Caki2 (cell line): ENCODE results near the gene PDIA4. TPM values are rescaled to one million over a fixed set of nuclear protein-coding genes. Genes with fewer than 3 reads are reported as not detected.
"Not testable (repeated sequence)": the region's sequence is repeated elsewhere in the genome, so short reads cannot be mapped to it uniquely, and the experiment has no call there.

Experiments
- DNase-seq: peaks from one replicate; pipeline ENCODE4 v3.0.0-alpha.2; 2015; ENCODE audit warnings: low read depth
- in situ Hi-C: cut with HindIII; loops from 2 replicates; pipeline ENCODE4 v1.10.0; 2016; ENCODE audit warnings: low sequenced_read_pairs, low pct_unique_long_range_greater_than_20kb, mixed read lengths
- total RNA-seq: library from RNA; depleted of rRNA; stranded (reverse); fragments of >200 nt; shearing (Covaris generic); gene quantifications from 2 replicates; pipeline ENCODE4 v1.2.3, GENCODE V29; 2014; ENCODE audit warnings: low replicate concordance

The PDIA4 gene
- total RNA-seq, 1 experiment from 2014 or later: 284 TPM

DNA sequence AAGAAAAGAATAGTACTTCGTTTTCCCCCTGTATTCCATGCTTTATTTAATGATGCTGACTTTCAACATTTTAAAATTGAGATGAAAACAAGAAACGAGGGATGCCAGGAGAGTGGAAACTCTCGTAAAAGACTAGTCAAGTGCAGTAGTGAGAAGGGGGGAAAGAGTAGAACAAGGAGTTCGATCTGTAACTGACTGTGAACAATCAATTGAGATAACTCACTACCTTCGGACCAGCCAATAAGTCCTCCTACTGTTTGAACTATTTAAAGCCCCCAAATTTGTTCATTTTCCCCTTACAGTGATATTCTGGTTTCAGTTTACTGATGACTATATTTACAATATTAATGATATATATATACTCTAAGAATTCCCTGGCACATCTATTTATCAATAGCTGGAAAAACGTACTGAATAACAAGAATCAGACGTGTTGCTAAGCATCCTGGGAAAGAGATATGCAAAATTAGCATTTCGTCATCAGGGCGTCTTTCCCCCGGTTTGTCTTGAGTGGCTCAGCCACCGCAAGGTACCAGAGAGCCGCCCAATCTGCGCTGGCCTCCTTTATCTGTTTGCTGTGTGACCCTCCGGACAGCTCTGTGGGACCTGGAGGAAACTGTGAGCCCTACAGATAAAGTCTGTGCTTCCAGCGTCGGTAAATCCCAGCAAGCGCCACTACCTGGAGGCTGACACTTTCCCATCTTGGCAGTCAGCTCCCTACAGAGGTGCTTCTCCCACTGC lies 41.1 kb downstream of the PDIA4 start:
- in situ Hi-C loops: no loop called here
- DNase-seq: peak; percentile 86

DNA sequence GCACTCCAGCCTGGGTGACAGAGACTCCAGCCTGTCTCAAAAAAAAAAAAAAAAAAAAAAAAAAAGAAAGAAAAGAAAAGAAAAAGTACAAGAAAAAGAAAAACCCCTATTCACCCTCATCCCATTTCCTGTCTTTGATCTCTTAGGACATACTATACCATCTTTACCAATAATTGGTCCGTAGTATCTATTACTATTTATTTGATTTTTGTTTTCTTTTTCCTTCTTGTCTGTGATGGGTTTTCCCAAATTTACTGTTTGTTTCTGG lies 41.6 kb downstream of the PDIA4 start:
- no peak for DNase-seq
- in situ Hi-C loops: no loop called here

DNA sequence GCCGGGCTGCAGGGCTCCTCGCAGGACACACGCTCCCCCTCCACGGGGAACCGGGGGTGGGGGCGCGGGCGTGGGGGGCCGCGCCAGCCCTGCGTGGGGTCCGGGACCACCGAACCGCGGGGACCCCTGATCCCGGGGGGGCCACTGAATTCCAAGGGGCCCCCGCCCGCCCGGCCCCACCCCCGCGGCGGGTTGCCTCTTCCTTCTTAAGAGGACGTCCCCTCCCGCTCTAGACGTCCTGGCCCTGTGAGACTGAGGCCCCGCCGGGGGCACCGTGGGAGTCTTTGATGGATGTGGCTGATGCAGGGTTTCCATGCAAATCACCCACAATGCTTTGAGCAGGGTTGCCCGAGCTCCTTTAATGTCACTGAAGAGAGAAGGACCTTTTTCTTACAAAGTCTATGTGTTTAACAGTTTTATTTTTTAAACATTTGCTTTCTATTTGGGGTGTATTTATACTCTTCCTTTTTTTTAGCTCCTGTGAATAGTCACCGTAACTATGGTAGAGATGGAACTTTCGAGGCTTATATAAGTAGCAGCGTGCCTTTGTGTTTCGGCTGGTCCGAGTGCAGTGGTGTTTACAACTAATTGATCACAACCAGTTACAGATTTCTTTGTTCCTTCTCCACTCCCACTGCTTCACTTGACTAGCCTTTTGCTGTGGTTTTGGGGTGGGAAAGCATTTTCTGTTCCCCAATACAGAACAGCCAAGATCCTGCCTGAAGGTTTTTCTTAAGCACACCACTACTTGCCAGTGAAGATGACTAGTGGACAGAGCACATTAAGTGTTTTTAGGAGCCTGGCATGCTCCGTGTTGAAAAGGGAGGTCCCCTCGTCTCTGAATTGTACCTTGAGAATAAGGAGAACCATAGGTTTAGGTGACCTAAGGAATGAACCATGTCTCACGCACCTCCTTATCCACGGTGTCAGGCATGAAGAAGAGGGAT lies 44.8 kb downstream of the PDIA4 start:
- peak; percentile 80 for DNase-seq
- in situ Hi-C loops: no loop called here

DNA sequence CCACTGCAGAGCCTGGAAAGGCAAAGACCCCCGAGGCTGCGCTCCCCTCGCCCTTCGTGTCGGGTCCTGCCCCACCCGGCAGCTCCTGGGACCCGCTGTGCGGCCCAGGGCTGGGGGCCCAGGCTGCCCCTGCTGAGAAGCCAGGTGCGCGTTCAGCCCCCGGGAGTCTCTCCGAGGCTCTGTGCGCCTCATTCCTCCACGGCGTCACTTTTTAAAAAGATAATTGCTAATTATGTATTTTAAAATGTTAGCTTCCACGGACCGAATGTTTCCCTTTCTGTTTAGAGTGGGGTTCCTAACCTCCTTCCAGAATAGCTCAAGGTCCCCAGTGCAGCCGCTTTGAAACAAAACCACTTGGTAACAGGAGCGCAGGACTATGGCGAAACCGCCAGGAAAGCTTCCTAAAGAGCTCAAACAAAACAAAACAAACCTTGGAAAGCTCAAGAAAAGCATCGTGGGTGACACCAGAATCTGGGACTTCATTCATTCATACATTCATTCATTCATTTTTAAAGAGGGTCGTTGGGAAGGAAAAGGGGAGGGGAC lies 45.6 kb downstream of the PDIA4 start:
- in situ Hi-C loops: no loop called here
- DNase-seq: no peak

DNA sequence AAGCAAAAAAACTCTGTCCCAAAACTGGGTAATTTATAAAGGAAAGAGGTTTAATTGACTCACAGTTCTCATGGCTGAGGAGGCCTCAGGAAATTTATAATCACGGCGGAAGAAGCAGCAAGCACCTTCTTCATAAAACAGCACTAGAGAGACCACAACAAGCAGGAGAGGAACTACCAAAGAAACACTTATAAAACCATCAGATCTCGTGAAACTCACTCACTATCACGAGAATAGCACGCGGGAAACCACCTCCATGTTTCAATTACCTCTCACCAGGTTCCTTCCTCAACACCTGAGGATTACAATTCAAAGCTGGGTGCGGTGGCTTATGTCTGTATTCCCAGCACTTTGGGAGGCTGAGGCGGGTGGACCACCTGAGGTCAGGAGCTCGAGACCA lies 48.5 kb downstream of the PDIA4 start:
- in situ Hi-C loops: no loop called here

DNA sequence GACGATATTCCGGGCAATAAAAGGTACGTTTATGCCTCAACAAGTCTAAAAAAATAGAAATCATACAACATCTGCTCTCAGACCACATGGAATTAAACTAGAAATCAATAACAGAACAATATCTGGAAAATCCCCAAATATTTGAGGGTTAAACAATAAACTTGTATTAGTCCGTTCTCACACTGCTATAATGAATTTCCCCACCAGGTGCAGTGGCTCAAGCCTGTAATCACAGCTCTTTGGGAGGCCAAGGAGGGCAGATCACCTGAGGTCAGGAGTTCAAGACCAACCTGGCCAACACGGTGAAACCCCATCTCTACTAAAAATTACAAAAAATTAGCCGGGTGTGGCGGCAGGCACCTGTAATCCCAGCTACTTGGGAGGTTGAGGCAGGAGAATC lies 49.2 kb downstream of the PDIA4 start:
- DNase-seq, in situ Hi-C loops: not testable (repeated sequence)

More for the DNA sequence above, 48.5 kb downstream of the PDIA4 start:
- no peak for DNase-seq

DNA sequence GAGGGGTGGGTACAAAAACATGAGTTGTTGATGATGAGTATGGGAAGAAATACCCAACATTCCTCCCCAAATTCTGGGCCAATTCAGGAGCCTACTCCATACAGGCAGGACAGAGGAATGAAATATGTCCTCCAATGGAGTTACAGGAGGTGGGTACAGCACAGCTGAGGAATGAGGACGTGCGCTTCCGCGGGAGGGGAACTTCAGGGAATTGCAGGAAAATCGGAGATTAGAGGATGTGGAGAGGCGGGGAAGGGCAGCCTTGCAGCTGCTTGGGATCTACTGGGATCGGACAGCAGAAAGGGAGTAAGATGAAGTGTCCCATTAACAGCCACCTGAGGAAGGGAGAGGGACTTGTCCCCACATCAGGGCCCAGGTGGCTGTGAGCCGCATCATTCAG lies 50.2 kb downstream of the PDIA4 start:
- no peak for DNase-seq
- in situ Hi-C loops: no loop called here

DNA sequence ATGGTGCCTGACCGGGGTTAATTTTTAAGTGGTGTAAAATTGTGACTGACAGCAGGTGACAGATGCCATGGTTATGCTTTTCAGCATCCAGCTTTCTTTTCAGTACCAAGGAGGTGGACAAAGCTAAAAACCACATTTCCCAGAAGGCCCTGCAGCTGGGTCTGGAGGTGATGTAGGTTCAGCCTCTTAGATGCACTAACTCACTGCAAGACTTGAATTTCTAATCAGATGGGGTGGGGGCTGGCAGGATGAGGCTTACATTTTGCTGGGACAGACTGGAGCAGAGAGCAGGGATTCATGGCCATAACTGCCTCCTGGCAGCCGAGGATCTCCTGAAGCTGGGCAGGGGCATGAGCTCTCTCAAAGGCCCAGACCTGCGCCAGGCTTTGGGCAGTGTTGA lies 52.4 kb downstream of the PDIA4 start:
- in situ Hi-C loops: no loop called here
- no peak for DNase-seq

DNA sequence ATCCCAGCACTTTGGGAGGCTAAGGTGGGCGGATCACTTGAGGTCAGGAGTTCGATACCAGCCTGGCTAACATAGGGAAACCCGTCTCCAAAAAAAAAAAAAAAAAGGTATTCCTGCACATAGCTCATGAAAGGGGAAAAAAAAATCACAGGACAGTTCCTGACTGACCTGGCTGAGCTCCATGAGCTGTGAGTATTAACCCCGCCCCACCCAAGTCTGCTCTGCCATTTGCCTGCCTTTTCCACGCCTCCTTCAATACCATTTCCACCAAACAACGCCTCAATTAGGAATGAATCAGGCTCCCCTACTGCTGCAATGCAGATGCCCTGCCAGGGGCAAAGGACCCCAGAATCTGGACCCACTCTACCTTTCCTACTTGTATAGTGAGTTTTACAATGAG lies 55.0 kb downstream of the PDIA4 start:
- in situ Hi-C loops: no loop called here

DNA sequence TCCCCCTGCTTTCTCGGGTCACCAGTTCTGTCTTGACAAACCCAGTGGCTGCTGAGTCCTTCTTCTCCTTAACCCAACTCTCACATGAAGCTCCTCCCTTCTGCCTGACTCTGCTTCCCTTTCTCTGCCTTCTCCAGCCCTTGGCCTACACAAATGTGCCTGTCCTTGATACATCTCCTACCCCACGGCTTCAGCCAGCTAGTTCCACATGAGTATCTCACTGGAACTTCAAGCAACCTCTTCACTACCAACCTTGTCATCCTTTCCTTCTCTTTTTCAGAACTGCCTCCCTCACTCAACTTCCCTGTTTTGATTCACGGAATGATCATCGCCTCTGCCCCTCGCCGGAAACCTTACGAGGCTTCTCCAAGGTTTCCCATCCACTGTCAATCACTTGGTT lies 55.9 kb downstream of the PDIA4 start:
- in situ Hi-C loops: no loop called here
- DNase-seq: no peak

More for the DNA sequence above, 55.0 kb downstream of the PDIA4 start:
- no peak for DNase-seq

DNA sequence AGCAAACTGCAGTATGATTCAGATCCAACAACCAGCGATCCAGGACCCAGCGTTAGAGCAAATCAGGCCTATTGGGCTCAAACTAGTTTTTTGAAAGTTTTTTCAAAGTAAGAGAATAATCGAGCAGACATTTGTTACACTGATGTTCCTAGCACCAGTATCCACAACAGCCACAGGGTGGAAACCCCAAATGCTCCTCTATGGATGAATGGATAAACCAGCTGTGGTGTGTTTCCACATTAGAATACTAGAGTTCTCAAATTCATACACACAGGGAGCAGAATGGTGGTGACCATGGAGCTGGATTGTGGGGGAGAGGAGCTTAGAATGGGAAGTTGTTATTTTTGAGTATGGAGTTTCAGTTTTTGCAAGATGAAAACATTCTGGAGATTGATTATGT lies 60.7 kb downstream of the PDIA4 start:
- no peak for DNase-seq
- in situ Hi-C loops: no loop called here

DNA sequence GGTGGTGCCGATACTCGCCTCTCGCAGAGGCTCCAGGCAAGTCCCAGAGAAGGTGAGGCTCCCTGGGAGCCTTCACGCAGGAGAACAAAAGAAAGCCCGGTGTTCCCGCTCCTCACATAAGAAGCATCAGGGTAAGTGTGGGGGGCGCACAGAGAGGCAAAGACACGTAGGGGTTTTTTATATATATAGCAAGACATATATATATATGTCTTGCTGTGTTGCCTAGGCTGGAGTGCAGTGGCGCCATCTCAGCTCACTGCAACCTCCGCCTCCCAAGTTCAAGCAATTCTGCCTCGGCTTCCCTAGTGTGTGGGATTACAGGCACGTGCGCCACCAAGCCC lies 61.3 kb downstream of the PDIA4 start:
- in situ Hi-C loops: no loop called here

DNA sequence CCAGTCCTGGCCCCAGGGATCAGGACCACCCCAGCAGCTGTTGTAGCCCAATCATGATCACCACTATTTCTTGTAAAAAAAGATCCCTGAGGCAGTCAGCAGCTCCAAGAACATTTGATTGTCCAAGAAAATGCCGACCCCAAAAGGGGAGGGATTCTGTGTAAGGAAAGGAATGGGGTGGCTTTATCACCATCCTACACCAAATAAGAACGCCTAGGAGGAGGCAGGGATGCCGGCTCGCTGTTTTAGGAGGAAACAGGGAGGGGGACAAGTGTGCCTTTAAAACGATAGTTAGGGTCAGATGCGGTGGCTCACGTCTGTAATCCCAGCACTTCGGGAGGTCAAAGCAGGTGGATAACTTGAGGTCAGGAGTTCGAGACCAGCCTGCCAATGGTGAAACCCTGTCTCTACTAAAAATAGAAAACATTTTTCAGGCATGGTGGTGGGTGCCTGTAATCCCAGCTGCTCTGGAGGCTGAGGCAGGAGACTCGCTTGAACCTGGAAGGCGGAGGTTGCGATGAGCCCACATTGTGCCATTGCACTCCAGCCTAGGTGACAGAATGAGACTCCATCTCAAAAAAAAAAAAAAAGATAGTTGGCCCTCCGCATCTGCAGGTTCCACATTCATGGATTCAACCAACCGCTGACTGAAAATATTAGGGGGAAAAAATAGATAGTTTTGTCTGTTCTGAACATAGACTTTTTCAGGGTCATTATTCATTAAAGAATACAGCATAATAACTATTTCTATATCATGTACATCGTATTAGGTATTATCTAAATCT lies 63.6 kb downstream of the PDIA4 start:
- in situ Hi-C loops: no loop called here
- DNase-seq: no peak

More for the DNA sequence above, 61.3 kb downstream of the PDIA4 start:
- DNase-seq: no peak

DNA sequence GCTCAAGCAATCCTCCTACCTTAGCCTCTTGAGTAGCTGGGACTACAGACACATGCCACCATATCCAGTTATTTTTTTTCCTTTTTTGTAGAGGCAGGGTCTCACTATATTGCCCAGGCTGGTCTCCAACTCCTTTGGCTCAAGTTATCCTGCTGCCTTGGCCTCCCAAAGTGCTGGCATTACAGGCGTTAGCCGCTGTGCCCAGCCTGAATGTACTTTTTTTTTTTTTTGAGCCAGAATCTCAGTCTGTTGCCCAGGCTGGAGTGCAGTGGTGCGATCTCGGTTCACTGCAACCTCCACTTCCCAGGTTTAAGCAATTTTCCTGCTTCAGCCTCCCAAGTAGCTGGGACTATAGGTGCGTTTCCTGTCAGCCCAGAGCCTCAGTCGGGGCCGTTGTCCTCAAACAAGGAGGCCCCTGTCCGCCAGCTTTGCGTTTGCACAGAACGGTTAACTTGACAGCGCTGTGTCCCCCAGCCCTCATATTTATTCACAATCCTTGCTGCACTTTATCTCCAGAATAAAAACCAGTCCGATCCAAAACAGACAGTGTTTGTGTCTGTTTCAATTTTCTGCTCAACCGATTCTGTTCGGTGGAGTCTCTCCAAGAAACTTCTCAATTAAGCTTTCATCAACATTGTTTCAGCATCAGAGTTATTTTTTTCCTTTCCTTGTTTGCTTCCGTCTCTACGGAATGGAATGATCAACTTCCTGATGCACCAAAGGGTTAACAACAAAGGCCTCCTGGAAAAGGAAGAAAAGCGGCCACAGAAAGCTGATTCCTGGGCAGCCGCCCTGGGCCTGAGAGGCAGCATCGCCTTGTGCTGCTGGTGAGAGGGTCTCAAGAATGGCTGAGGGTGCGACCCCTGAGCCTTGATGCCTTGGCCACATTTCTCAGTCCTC lies 64.5 kb downstream of the PDIA4 start:
- in situ Hi-C loops: no loop called here
- no peak for DNase-seq

DNA sequence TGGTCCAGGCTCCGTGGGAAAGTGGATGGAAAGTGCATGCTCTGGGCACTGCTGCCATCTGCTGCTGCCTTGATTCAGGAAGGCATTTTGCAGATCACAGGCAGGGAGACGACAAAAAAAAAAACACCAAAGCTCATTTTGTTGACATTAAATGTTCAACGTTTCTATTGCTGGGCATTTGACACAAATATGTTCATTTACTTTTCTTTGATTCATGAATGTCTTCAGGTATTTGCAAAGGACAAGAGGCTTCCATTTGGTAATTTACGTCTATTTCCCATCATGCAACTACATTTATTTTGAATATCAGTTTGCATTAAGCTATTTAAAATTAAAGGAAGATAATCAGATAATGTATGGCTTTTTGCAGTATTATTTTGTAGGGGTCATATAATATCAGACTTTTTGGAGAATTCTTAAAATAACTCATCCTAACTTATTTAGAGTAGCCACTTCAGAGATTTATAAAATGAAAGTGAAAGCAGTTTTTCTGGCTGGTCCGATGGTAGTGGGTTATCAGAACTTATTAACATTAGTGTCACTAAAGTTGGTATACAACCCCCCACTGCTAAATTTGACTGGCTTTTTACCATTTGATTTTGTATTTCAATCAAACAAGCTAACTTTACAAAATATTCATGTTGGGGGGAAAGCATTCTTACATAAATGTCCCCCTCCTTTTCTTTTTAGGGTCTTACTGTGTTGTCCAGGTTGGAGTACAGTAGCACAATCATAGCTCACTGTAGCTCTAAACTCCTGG lies 65.3 kb downstream of the PDIA4 start:
- DNase-seq: peak; percentile 80
- in situ Hi-C loops: no loop called here

DNA sequence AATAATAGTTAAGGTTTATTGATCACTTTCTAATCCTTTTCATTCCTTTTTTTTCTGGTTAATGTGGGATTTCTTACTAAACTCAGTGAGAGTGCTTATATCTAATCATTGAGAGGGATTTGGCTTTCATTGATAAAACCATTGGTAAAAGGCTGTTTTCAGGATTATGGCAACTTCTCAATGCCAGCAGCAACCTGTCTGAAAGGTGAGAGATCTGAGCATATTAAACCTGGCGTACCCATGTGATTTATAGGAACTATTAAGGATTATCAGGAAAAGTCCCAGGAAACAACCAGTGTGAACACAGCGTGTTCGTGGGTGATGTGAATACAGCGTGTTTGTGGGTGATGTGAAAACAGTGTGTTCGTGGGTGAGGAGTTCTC lies 65.9 kb downstream of the PDIA4 start:
- in situ Hi-C loops: no loop called here
- DNase-seq: no peak

DNA sequence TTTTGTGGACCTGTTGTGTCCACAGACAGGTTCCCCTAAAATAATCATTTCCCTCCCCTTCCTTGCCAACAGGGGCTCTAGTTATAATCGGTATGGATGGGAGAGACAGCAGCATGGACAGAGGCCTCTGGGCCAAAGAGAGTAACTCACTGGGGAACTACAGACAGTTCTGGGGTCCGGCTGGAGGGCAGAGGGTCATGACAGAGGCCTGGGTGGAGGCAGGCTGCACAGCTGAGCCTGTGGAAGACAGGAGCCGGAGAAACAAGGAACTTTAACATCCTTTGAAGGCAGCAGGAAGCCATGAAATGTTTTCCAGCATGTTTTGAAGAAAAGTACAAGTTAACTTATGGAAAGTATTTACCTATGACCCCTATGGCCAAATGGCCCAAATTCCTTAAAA lies 68.6 kb downstream of the PDIA4 start:
- in situ Hi-C loops: no loop called here
- no peak for DNase-seq
